Uterus (tissue), 4 donors: ENCODE measurements around the gene RACGAP1. TPM values are rescaled to one million over a fixed set of nuclear protein-coding genes. Genes with fewer than 3 reads are reported as not detected.

ENCODE experiments used
- DNase-seq, 2 donors: peaks; one replicate each; pipeline ENCODE4 v3.0.0-alpha.2; 2019 to 2020
- H3K27ac ChIP-seq, 2 donors: fragments of 200-600 bp; sonication (generic); 1 replicate in 1 of 2; 2 replicates in 1 of 2; pipeline ENCODE4 v1.5.1; 2016 to 2018
- H3K27me3 ChIP-seq, 2 donors: fragments of 200-600 bp; sonication (generic); one replicate each; pipeline ENCODE4 v1.5.1; 2018 to 2019; ENCODE audit warnings: control low read depth in 1 of 2
- H3K36me3 ChIP-seq, 2 donors: fragments of 200-600 bp; sonication (generic); one replicate each; pipeline ENCODE4 v1.5.1; 2019; ENCODE audit warnings: control low read depth in 1 of 2
- H3K4me1 ChIP-seq, 2 donors: fragments of 200-600 bp; sonication (generic); one replicate each; pipeline ENCODE4 v1.5.1; 2018 to 2019; ENCODE audit warnings: control low read depth in 1 of 2
- H3K4me3 ChIP-seq, 2 donors: fragments of 200-600 bp; sonication (generic); 1 replicate in 1 of 2; 2 replicates in 1 of 2; pipeline ENCODE4 v1.5.1; 2018 to 2019; ENCODE audit warnings: mild to moderate bottlenecking in 1 of 2
- H3K9me3 ChIP-seq, 2 donors: fragments of 200-600 bp; sonication (generic); one replicate each; pipeline ENCODE4 v1.5.1; 2019; ENCODE audit warnings: control low read depth in 1 of 2
- POLR2A ChIP-seq, 2 donors: fragments of 450-650 bp; IDR thresholded peaks; one replicate each; pipeline ENCODE4 v1.6.1; 2016; ENCODE audit warnings: antibody characterized with exemption in 2 of 2, mild to moderate bottlenecking in 1 of 2, moderate library complexity in 1 of 2
- intact Hi-C: fragments of 100-400 bp; cut with DNase I; formaldehyde crosslinking; loops from one replicate; pipeline ENCODE4 v1.15.1; 2023; ENCODE audit warnings: low total_unique reads
- total RNA-seq, 4 donors: library from RNA; depleted of rRNA in 3 of 4; stranded (reverse); fragments of >200 nt in 3 of 4; gene quantifications; one replicate each; pipeline versions ENCODE4 v1.1.0 to v1.2.4, GENCODE V29; 2014 to 2023
- TF ChIP-seq, protein P1 (sequence below), 4 experiments: fragments of 200-600 bp in 2 of 4; fragments of 450-650 bp in 2 of 4; sonication (generic) in 2 of 4; IDR thresholded peaks; one replicate each; pipeline ENCODE4 v1.5.1; 2016 to 2019; ENCODE audit warnings: antibody characterized with exemption in 4 of 4, mild to moderate bottlenecking in 2 of 4, moderate library complexity in 1 of 4
- donor health status: DM: yes; HTN: yes; CAD: no.

The RACGAP1 gene
- total RNA-seq, 4 donors from 2014 or later, result 8.5 to 57.8 (median 9.3) TPM

DNA sequence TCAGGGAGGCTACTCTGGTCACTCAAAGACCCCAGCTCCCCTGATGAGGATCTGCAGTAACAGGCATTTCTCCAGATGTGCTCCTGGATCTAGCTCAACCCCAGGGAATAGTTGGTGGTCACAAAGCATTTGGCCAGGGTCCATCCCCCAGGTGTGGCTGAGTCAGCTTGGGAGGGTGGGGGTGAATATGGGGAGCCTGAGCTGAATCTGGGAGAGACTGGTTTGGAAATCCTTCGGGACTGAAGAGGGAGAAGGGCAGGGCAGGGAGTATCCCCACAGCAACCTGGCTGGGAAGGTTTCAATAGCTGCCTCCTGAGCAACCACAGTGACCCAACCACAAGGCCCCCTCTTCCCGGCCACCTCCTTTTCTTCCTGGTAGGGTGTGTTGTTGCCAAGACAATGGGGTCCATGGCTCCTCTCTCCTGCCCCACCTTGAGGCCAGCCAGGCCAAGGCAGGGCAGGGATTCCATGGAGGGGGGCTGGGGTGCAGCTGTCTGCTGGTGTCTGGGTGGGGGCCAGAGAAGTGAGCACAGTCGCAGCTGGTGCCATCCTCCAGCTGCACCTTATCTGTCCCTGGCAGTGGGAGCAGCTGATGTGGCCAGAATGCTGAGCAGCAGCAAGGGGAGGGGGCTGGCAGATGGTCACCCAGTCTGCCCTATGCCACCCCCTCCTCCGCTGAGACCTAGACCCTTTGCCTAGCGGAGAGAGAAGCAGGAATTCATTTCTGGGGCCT is 37.6 kb upstream of the RACGAP1 start:
- Histone ChIP-seq H3K4me3 (no peak overlapping the region), H3K27me3 (no peaks in the 10 kb centered on the region), H3K4me1 (no peaks in the 10 kb centered on the region), H3K36me3 (no peaks in the 10 kb centered on the region), H3K27ac (no peak overlapping the region), H3K9me3 (no peaks in the 10 kb centered on the region)
- TF ChIP-seq, protein P1, sequence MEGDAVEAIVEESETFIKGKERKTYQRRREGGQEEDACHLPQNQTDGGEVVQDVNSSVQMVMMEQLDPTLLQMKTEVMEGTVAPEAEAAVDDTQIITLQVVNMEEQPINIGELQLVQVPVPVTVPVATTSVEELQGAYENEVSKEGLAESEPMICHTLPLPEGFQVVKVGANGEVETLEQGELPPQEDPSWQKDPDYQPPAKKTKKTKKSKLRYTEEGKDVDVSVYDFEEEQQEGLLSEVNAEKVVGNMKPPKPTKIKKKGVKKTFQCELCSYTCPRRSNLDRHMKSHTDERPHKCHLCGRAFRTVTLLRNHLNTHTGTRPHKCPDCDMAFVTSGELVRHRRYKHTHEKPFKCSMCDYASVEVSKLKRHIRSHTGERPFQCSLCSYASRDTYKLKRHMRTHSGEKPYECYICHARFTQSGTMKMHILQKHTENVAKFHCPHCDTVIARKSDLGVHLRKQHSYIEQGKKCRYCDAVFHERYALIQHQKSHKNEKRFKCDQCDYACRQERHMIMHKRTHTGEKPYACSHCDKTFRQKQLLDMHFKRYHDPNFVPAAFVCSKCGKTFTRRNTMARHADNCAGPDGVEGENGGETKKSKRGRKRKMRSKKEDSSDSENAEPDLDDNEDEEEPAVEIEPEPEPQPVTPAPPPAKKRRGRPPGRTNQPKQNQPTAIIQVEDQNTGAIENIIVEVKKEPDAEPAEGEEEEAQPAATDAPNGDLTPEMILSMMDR (IDR thresholded peaks at IDR 0.05), result no peak
- no peak for DNase-seq
- intact Hi-C loops, result no loop called here

DNA sequence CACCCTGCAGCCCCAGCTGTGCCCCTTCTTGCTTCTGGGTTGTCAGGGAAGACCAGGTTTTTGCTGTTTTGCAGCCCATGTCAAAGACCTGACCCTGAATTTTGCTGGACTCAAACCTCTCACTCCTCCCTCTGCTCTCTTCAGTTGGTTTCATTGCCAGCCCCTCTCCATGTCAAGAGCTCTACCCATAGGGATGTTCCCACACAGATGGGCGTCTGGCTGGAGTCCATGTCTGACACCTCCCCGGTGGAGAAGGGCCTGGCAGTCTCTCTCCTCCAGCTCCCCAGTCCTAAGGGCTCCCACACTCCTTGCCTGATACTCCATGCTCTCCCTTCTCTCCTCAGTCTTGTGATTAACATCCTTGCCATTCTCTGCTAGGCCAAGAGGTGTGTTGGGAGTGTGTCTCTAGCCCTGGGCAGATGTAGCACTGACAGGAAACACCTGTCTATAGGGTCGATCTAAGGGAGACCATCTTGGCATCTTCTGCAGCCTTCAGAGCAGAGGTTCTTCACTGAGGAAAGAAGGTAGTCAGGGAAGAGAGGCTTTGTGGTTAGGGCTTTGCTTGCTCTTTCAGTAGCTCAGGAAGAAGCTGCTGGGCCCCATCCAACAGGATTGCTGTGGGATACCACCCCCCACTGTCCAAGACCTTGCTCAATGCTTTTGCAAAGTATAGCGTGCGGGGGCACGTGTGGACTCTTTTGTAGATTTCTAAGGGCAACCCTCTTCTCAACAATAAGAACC is 36.8 kb upstream of the RACGAP1 start:
- Histone ChIP-seq H3K4me1 (no peaks in the 10 kb centered on the region), H3K27me3 (no peaks in the 10 kb centered on the region), H3K36me3 (no peaks in the 10 kb centered on the region), H3K9me3 (no peaks in the 10 kb centered on the region), H3K4me3 (no peak overlapping the region), H3K27ac (no peak overlapping the region)
- DNase-seq, result no peak
- no peak for TF ChIP-seq POLR2A (IDR thresholded peaks at IDR 0.05)
- intact Hi-C loops, result no loop called here

DNA sequence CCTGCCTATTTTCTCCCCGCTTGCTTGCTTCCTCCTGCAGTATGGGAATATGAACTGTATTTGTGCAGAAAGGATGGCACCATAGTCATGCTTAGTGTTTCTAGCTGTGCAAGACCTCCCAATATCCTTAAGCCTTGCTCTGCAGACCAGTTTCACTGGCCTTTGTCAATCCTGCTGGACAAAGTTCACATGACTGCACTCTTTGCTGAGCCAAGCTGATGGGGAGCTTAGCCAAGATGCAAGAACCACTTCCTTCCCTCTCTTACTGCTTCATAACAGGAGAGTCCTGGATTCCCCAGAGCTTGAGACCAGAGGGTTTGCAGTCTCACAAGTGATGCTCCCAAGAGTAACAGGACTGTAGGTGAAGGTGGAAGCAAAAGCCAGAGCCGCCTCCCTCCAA is 35.9 kb upstream of the RACGAP1 start:
- Histone ChIP-seq H3K4me1 (peaks cover 0 to 6% of the 10 kb centered on the region in 2 donors), H3K4me3 (no peak overlapping the region), H3K9me3 (no peaks in the 10 kb centered on the region), H3K36me3 (no peaks in the 10 kb centered on the region), H3K27ac (no peak overlapping the region), H3K27me3 (no peaks in the 10 kb centered on the region)
- intact Hi-C loops, result no loop called here
- TF ChIP-seq, protein P1 (IDR thresholded peaks at IDR 0.05), result no peak
- no peak for TF ChIP-seq POLR2A (IDR thresholded peaks at IDR 0.05)
- DNase-seq, result no peak

DNA sequence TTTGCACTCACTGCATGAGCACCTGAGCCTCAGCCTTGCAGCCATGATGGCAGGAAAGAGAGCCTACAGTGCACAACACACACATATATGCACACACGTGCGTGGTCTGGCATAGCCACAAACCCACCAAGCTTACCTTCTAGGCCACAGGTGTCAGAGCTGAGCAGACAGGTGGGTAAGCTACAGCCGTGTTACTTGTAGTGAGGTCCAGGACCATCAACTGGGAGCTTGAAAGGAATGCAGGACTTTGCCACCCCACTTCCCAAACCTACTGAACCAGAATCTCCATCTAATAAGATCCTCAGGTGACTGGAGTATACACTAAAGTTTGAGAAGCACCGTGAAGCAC is 34.8 kb upstream of the RACGAP1 start:
- Histone ChIP-seq H3K4me3 (no peak overlapping the region), H3K27ac (no peak overlapping the region), H3K36me3 (no peaks in the 10 kb centered on the region), H3K4me1 (peaks cover 0 to 6% of the 10 kb centered on the region in 2 donors), H3K9me3 (no peaks in the 10 kb centered on the region), H3K27me3 (no peaks in the 10 kb centered on the region)
- TF ChIP-seq POLR2A (IDR thresholded peaks at IDR 0.05), result no peak
- TF ChIP-seq, protein P1 (IDR thresholded peaks at IDR 0.05), result no peak
- intact Hi-C loops, result no loop called here
- no peak for DNase-seq

GRCh38 chr12:50059440-50060119 is 34.3 kb upstream of the RACGAP1 start:
- H3K36me3 ChIP-seq, result no peaks in the 10 kb centered on the region
- TF ChIP-seq POLR2A (IDR thresholded peaks at IDR 0.05), result no peak
- TF ChIP-seq, protein P1 (IDR thresholded peaks at IDR 0.05), result no peak
- no peaks in the 10 kb centered on the region for H3K9me3 ChIP-seq
- intact Hi-C loops, result no loop called here
- H3K4me3 ChIP-seq, result no peak overlapping the region
- no peaks in the 10 kb centered on the region for H3K27me3 ChIP-seq
- no peak for DNase-seq
- H3K4me1 ChIP-seq, result peaks cover 0 to 6% of the 10 kb centered on the region in 2 donors
- H3K27ac ChIP-seq, result no peak overlapping the region
